HG02571 (cell line): ENCODE data around the gene ELAVL3.
"Not testable (repeated sequence)": the region's sequence is repeated elsewhere in the genome, so short reads cannot be mapped to it uniquely, and the experiment has no call there.

ENCODE experiments used
- ATAC-seq: cut with Tn5 transposase; IDR thresholded peaks from one replicate; pipeline ENCODE4 v1.9.1; 2021; ENCODE audit warnings: mild to moderate bottlenecking, moderate library complexity; ENCODE audit not compliant: unreplicated experiment

ELAVL3 gene

DNA sequence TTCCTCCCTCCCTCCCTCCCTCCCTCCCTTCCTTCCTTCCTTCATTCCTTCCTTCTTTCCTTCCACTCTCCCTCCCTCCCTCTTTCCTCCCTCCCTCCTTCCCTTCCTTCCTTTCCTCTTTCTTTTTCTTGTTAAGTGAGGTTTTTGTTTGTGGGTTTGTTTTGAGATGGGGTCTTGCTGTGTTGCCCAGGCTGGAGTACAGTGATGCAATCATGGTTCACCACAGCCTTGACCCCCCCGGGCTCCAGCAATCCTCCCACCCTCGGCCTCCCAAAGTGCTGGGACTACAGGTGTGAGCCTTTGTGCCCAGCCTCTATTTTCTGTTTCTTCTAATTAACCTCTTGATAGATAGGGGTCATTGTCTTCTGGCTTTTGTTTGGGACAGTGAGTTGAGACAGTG, 19.4 kb downstream of the ELAVL3 start:
- no peak for ATAC-seq

DNA sequence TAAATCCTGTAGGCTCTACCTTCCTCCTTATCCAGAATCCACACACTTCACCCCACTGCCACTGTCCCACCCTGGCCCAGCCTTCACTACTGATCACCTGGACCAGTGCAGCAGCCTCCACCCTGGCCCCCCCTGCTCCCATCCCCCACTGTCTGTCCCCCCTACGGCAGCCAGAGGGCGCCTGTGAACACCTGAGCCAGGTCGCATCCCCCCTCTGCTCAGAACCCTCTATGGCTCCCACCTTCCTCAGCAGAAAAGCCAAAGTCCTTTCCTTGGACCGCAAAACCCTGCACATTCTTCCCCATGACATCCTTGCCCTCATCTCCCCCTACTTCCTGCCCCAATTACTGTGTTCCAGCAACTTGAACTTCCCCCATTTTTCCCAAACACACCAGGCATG, 20.6 kb downstream of the ELAVL3 start:
- ATAC-seq: no peak

- ATAC-seq: not testable (repeated sequence)
These were observed 21.9 kb downstream of the ELAVL3 start for GRCh38 chr19:11458912-11459311.

- no peak for ATAC-seq
These were observed 22.5 kb downstream of the ELAVL3 start for GRCh38 chr19:11458236-11458900.

DNA sequence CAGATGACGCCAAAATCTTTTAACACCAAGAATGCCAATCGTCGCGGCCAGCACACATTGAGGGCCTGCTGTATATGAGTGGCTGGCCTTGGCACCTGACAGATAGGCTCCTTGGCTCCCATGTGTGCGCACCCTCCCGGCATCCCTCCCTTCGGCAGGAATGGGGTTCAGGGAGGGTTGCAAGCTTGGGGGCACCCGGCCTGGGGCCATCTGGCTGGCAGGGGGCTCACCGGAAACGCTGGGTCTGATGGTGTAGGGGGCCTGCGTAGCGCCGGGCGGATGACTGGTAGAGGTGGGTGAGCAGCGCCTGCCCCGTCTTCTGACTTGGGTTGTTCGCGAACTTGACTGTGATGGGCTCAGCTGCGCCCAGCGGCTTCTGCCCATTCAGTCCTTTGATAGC, 23.0 kb downstream of the ELAVL3 start:
- no peak for ATAC-seq

DNA sequence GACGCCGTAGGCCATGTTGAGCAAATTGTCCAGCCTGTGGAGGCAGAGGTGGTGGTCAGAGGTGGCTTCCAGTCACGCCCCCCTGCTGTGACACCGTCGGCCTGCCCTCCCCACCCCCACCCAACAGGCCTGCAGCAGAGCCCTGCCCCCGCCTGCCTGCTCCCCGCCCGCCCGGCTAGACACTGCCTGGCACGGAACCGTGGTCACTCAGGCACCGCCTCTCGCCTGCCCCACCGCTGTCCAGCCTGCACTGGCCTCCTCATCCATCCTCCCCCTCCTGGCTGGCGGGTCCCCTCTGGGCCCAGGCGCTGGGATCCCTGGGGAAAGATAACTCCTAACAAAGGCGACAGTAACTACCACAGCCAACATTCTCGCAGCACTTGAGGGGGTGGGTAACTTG, 23.7 kb downstream of the ELAVL3 start:
- no peak for ATAC-seq

GRCh38 chr19:11456659-11457058, 24.2 kb downstream of the ELAVL3 start:
- no peak for ATAC-seq

GRCh38 chr19:11455233-11455554, 25.7 kb downstream of the ELAVL3 start:
- not testable (repeated sequence) for ATAC-seq

- no peak for ATAC-seq
These were observed 27.1 kb downstream of the ELAVL3 start for GRCh38 chr19:11453468-11454341.

GRCh38 chr19:11452620-11453310, 28.1 kb downstream of the ELAVL3 start:
- ATAC-seq: no peak

DNA sequence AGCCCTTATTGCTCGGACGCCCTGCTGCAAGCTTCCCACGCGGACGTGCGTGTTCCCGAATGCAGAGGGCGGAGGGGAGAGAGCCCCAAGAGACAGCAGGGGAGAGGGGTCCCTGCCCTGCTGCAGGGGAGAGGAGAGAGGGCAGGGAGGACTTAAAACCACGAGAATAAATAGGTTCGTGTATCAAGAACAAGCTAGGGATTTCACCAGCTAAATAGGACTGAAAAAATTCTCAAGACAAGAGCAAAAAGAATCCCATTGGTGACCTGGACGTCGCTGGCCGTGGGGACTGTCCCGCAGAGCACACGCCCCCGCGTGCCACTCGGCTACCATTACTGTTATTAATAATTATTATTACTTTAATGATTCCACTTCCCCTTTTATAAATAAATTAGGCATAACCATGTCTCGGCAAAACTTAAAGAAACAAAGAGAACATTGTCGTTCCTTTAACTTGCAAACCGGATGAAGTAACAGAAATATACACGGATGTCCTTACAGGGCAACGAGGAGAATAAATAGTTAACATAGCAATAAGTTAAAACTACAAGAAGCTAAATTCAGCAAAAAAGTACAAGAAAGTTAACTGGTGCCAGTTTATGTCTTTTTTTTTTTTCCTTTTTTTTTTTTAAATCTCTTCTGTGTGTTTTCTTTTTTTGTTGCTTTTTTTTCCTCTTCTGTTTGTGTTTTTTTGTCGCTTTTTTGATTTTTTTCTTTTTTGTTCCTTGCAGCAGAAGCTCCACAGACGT, 28.8 kb downstream of the ELAVL3 start:
- ATAC-seq: no peak

DNA sequence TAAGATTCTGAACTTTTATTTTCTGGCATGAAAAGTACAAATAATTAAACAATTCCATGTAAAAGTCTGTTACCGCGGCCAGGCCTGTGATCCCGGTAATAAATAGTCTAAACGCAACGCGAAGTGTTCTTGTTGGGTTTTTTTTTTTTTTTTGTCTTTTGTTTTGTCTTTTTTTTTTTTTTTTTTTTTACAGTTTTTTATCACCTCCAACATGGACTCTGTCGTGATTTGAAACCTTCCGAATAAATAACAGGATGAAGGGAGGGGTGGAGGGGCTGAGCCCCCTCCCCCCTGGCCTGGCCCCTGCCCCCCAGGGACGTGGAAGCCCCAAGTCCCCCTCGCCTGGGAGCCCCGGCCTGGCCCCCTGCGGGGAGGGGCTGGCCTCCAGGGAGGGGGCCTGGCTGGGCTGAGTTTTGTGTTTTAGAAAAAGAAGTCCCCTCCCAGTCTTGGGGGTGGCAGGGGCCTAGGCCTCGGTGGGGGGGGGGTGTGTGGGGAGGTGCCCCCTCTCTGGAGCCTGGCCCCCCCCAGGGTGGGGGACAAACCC, 29.4 kb downstream of the ELAVL3 start:
- ATAC-seq: no peak

GRCh38 chr19:11450570-11451326, 30.1 kb downstream of the ELAVL3 start:
- no peak for ATAC-seq

GRCh38 chr19:11448923-11449554, 31.8 kb downstream of the ELAVL3 start:
- no peak for ATAC-seq

GRCh38 chr19:11448410-11448809, 32.4 kb downstream of the ELAVL3 start:
- no peak for ATAC-seq

DNA sequence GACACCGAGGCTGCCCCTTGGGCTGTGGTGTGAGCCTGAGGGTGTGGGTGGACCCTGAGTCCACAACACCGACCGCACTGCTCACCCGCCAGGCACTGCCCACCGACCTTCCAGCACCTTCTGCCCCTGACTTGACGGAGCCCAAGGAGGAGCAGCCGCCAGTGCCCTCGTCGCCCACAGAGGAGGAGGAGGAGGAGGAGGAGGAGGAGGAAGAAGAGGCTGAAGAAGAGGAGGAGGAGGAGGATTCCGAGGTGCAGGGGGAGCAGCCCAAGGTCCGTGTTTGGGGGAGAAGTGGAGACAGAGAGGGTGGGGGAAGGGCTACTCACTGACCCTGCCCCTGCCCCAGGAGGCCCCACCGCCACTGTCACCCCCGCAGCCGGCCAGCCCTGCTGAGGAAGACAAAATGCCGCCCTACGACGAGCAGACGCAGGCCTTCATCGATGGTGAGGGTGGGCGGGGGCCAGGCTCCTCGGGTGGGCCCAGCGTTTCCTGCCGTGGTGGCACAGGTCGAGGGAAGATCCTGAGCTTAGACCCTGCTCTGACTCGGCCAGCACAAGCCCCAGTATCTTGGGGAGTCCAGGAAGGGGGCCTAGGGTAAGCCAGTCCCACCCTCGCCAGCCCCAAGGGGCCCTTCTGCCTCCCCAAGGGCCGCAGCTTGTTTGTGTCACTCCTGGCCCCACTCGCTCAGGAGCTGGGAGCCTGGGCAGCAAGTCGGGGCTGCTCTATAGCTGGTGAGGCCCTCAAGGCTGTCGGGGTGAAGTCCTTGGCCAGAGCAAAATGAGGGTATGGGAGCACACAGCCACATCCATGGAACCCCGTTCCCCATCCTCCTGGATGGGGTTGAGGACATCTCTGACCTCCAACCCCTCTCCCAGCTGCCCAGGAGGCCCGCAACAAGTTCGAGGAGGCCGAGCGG, 33.2 kb downstream of the ELAVL3 start:
- ATAC-seq: no peak

- no peak for ATAC-seq
These were observed 34.1 kb downstream of the ELAVL3 start for GRCh38 chr19:11446652-11447301.

DNA sequence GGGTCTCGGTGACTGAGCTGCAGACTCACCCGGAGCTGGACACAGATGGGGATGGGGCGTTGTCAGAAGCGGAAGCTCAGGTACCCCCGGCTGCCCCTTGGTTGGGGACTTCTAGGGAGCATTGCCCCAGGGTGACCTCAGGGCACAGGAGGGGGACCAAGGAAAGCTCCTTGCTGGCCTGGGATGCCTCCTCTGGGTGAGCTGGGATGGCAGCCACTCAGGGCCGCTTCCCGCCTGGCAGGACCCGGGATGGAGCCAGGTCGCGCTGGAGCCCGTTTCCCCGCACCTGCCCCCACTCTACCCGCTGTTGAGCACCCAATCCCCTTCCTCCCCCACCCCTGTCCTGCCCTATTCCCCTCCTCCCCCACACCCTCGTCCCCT, 34.6 kb downstream of the ELAVL3 start:
- ATAC-seq: no peak
